Caco-2 (cell line): ENCODE data around the gene TOM1L1. TPM values are rescaled to one million over a fixed set of nuclear protein-coding genes. Genes with fewer than 3 reads are reported as not detected.
A peak's percentile ranks its signal among the peaks of the same experiment; 100 is the strongest.

Experiments used
- BruUV-seq: library from RNA; stranded (reverse); fragments of 400-500 nt; replicated peaks from 2 replicates; lab custom pipeline; 2021; lab: Mats Ljungman, UMichigan
- CTCF ChIA-PET: fragments of 300-600 bp; sonication (Branson Sonifier 250); formaldehyde crosslinking; loops from one replicate; lab custom pipeline; 2022; ENCODE audit warnings: antibody characterized with exemption; lab: Charles Lee
- POLR2A ChIA-PET: fragments of 300-600 bp; sonication (Branson Sonifier 250); formaldehyde crosslinking; loops from one replicate; lab custom pipeline; 2022; ENCODE audit warnings: antibody characterized with exemption; lab: Charles Lee
- DNase-seq, 2 experiments: peaks; one replicate each; pipeline versions ENCODE4 v3.0.0 to v3.0.0-alpha.2; 2020 to 2022
- H3K27me3 ChIP-seq: replicated peaks from 2 replicates; pipeline ENCODE4 v1.6.0; 2011; ENCODE audit warnings: low read length; ENCODE audit not compliant: control insufficient read depth, insufficient read depth
- H3K36me3 ChIP-seq: 2 replicates; pipeline ENCODE4 v1.5.1; 2011; ENCODE audit warnings: low read length; ENCODE audit not compliant: control insufficient read depth, insufficient read depth
- H3K4me1 ChIP-seq: fragments of 250-450 bp; sonication (Bioruptor Pico); 2 replicates; pipeline ENCODE4 v1.5.1; 2020; ENCODE audit warnings: mild to moderate bottlenecking
- H3K4me3 ChIP-seq: 2 replicates; pipeline ENCODE4 v1.5.1; 2011; ENCODE audit warnings: low read depth, mild to moderate bottlenecking, control low read depth, low read length
- H3K9me3 ChIP-seq: fragments of 250-450 bp; sonication (Bioruptor Pico); 2 replicates; pipeline ENCODE4 v1.5.1; 2020; ENCODE audit warnings: mild to moderate bottlenecking, moderate library complexity
- H3K27ac Mint-ChIP-seq: one replicate; pipeline ENCODE4 v1.8.0; 2022; ENCODE audit warnings: mixed read lengths; ENCODE audit not compliant: unreplicated experiment
- H3K27me3 Mint-ChIP-seq: one replicate; pipeline ENCODE4 v1.8.0; 2022; ENCODE audit warnings: mixed read lengths; ENCODE audit not compliant: insufficient read depth, unreplicated experiment
- H3K36me3 Mint-ChIP-seq: one replicate; pipeline ENCODE4 v1.8.0; 2022; ENCODE audit warnings: mild to moderate bottlenecking, mixed read lengths; ENCODE audit not compliant: insufficient read depth, unreplicated experiment
- H3K4me1 Mint-ChIP-seq: one replicate; pipeline ENCODE4 v1.8.0; 2022; ENCODE audit warnings: low read depth, mixed read lengths; ENCODE audit not compliant: unreplicated experiment
- H3K4me3 Mint-ChIP-seq: one replicate; pipeline ENCODE4 v1.8.0; 2022; ENCODE audit warnings: mild to moderate bottlenecking, moderate library complexity, mixed read lengths; ENCODE audit not compliant: unreplicated experiment
- H3K9me3 Mint-ChIP-seq: one replicate; pipeline ENCODE4 v1.8.0; 2022; ENCODE audit warnings: mixed read lengths; ENCODE audit not compliant: unreplicated experiment
- CTCF ChIP-seq, 2 experiments: fragments of 200-600 bp in 1 of 2; IDR thresholded peaks; 1 replicate in 1 of 2; 2 replicates in 1 of 2; pipeline versions ENCODE4 v1.5.1 to v1.8.0; 2011 to 2022; ENCODE audit warnings: antibody characterized with exemption in 1 of 2, control low read depth in 1 of 2, inconsistent platforms in 1 of 2, low read depth in 1 of 2, low read length in 1 of 2, mild to moderate bottlenecking in 1 of 2, moderate library complexity in 1 of 2; ENCODE audit not compliant: insufficient read depth in 1 of 2, severe bottlenecking in 1 of 2, unreplicated experiment in 1 of 2
- intact Hi-C: fragments of 100-400 bp; cut with micrococcal nuclease; formaldehyde crosslinking; loops from one replicate; pipeline ENCODE4 v1.10.0; 2022; ENCODE audit not compliant: unreplicated experiment
- total RNA-seq: library from RNA; stranded (reverse); gene quantifications from 2 replicates; pipeline ENCODE4 v1.2.3, GENCODE V29; 2022

TOM1L1 gene
- total RNA-seq, 1 experiment from 2014 or later = 48.7 TPM

GRCh38 chr17:54991567-54991966 is 90.9 kb downstream of the TOM1L1 start:
- Mint-ChIP-seq H3K9me3 (no peaks in the 10 kb centered on the region), H3K36me3 (no peaks in the 10 kb centered on the region), H3K27ac (no peak overlapping the region), H3K4me1 (no peaks in the 10 kb centered on the region), H3K4me3 (no peak overlapping the region), H3K27me3 (no peaks in the 10 kb centered on the region)
- Histone ChIP-seq H3K4me3 (no peak overlapping the region), H3K27me3 (no peaks in the 10 kb centered on the region), H3K4me1 (no peaks in the 10 kb centered on the region), H3K36me3 (no peaks in the 10 kb centered on the region), H3K9me3 (no peaks in the 10 kb centered on the region)
- intact Hi-C loops = loop anchor here (5.0 to 10.0 kb wide), 2 partner anchors 66 to 243 kb away; no protein-coding TSS in a partner anchor
- ChIA-PET POLR2A (no interaction called here), CTCF (no interaction called here)
- DNase-seq = no peak
- TF ChIP-seq CTCF (IDR thresholded peaks at IDR 0.05; ENCODE audit: insufficient read depth in 1 of 2, low read depth in 1 of 2, low read length in 1 of 2, severe bottlenecking in 1 of 2, unreplicated experiment in 1 of 2) = no peak
- BruUV-seq = no TSS peak

GRCh38 chr17:54992797-54993639 is 92.4 kb downstream of the TOM1L1 start:
- no peaks in the 10 kb centered on the region for H3K4me1 ChIP-seq
- H3K36me3 Mint-ChIP-seq = no peaks in the 10 kb centered on the region
- TF ChIP-seq CTCF (IDR thresholded peaks at IDR 0.05; ENCODE audit: insufficient read depth in 1 of 2, low read depth in 1 of 2, low read length in 1 of 2, severe bottlenecking in 1 of 2, unreplicated experiment in 1 of 2) = peak; percentile 60 to 64
- H3K4me1 Mint-ChIP-seq = no peaks in the 10 kb centered on the region
- H3K9me3 ChIP-seq = no peaks in the 10 kb centered on the region
- H3K27ac Mint-ChIP-seq = no peak overlapping the region
- H3K27me3 Mint-ChIP-seq = no peaks in the 10 kb centered on the region
- H3K9me3 Mint-ChIP-seq = no peaks in the 10 kb centered on the region
- BruUV-seq = no TSS peak
- no peaks in the 10 kb centered on the region for H3K27me3 ChIP-seq
- no peak overlapping the region for H3K4me3 Mint-ChIP-seq
- POLR2A ChIA-PET = no interaction called here
- no peak overlapping the region for H3K4me3 ChIP-seq
- peak in 1 of 2 experiments; percentile 56 for DNase-seq
- CTCF ChIA-PET = interaction anchor here (0.5 to 1.4 kb wide), 8 partner anchors 8 to 376 kb away, joined by 3 to 6 read pairs (median 4); no protein-coding TSS in a partner anchor
- intact Hi-C loops = loop anchor here (1.0 to 10.0 kb wide), 5 partner anchors 64 to 521 kb away; no protein-coding TSS in a partner anchor
- H3K36me3 ChIP-seq = no peaks in the 10 kb centered on the region

- CTCF ChIA-PET = no interaction called here
- Histone ChIP-seq H3K4me1 (no peaks in the 10 kb centered on the region), H3K27me3 (no peaks in the 10 kb centered on the region), H3K9me3 (no peaks in the 10 kb centered on the region), H3K4me3 (no peak overlapping the region), H3K36me3 (no peaks in the 10 kb centered on the region)
- Mint-ChIP-seq H3K27me3 (no peaks in the 10 kb centered on the region), H3K4me3 (no peak overlapping the region), H3K27ac (no peak overlapping the region), H3K36me3 (no peaks in the 10 kb centered on the region), H3K9me3 (no peaks in the 10 kb centered on the region), H3K4me1 (no peaks in the 10 kb centered on the region)
- no peak for TF ChIP-seq CTCF (IDR thresholded peaks at IDR 0.05; ENCODE audit: insufficient read depth in 1 of 2, low read depth in 1 of 2, low read length in 1 of 2, severe bottlenecking in 1 of 2, unreplicated experiment in 1 of 2)
- DNase-seq = no peak
- intact Hi-C loops = loop anchor here (10.0 kb wide), 1 partner anchor 238 kb away; no protein-coding TSS in a partner anchor
- no TSS peak for BruUV-seq
- POLR2A ChIA-PET = no interaction called here
Measured at GRCh38 chr17:54996441-54996840, 95.8 kb downstream of the TOM1L1 start.
